Measurements from ENCODE around the gene ELF3. TPM values are rescaled to one million over a fixed set of nuclear protein-coding genes. Genes with fewer than 3 reads are reported as not detected.
A peak's percentile ranks its signal among the peaks of the same experiment; 100 is the strongest.

Gene ELF3
- total and polyA plus RNA-seq, 2 of the 13 experiments (the other 11 are each of a cell fraction or from before 2014, with no cell fraction given): 11.5 to 55.1 TPM

DNA sequence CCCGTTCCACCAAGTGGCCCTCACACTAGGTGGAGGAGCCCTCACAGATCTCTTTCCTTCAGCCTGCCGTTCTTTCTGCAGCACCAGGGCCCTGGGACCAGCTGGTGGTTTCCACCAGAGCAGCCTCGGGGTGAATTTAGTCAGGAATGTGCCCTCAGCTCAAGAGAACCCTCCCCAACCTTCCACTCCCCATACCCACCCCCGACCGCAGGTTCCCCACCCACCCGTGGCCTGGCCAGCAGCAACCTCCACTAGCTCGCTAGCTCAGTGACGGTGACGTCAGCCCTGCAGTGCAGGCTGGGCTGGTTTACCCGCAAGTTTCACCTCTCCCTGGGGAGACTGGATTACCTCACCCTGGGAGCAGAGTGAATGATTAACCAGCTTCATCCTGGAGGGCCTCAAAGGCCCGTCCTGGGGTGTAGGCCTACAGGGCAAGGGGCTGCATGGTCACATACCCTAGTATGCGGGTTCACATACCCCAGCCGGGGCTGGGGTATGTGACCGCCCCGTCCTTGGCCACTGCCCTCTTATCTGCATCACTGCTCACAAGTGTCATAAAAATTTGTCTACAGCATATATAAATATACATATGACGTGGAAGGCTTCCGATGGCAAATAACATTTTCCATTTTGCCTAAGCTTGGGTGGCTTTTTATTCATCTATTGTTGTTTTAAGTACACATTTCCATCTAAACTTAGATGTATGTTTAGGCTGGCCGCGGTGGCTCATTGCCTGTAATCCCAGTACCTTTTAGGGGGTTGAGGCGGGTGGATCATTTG, 24.5 kb downstream of the ELF3 start (continued):
- TF ChIP-seq, protein P1, sequence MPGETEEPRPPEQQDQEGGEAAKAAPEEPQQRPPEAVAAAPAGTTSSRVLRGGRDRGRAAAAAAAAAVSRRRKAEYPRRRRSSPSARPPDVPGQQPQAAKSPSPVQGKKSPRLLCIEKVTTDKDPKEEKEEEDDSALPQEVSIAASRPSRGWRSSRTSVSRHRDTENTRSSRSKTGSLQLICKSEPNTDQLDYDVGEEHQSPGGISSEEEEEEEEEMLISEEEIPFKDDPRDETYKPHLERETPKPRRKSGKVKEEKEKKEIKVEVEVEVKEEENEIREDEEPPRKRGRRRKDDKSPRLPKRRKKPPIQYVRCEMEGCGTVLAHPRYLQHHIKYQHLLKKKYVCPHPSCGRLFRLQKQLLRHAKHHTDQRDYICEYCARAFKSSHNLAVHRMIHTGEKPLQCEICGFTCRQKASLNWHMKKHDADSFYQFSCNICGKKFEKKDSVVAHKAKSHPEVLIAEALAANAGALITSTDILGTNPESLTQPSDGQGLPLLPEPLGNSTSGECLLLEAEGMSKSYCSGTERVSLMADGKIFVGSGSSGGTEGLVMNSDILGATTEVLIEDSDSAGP (CRISPR knock-in tag; IDR thresholded peaks at IDR 0.05; ENCODE audit: borderline replicate concordance): no peak
- TF ChIP-seq HDAC1 (CRISPR knock-in tag; IDR thresholded peaks at IDR 0.05) (peak; percentile 54; the same call in 1 of the 2 replicates), KDM5A (IDR thresholded peaks at IDR 0.05; ENCODE audit: borderline replicate concordance, low read length) (no peak), ZNF234 (CRISPR knock-in tag; conservative IDR thresholded peaks at IDR 0.05) (no peak), PHF21A (CRISPR knock-in tag; IDR thresholded peaks at IDR 0.05) (peak; percentile 74), ZSCAN12 (CRISPR knock-in tag; IDR thresholded peaks at IDR 0.05) (no peak), ZNF260 (CRISPR knock-in tag; IDR thresholded peaks at IDR 0.05; ENCODE audit: borderline replicate concordance, low read depth) (no peak), ZBTB7B (CRISPR knock-in tag; IDR thresholded peaks at IDR 0.05) (no peak; the same call in 1 of the 2 replicates), FOXC1 (CRISPR knock-in tag; IDR thresholded peaks at IDR 0.05; ENCODE audit: borderline replicate concordance) (0 out of 2 replicates have a peak, but pooled peaks have one; percentile 66), DPF2 (CRISPR knock-in tag; IDR thresholded peaks at IDR 0.05; ENCODE audit: borderline replicate concordance, low read depth) (peak; percentile 51; the same call in 1 of the 2 replicates), CBX2 (IDR thresholded peaks at IDR 0.05; ENCODE audit: low read depth, low read length) (no peak), CBX2 (CRISPR knock-in tag; IDR thresholded peaks at IDR 0.05; ENCODE audit: low read depth) (no peak), GFI1 (CRISPR knock-in tag; IDR thresholded peaks at IDR 0.05; ENCODE audit: borderline replicate concordance) (no peak), FOXA1 (IDR thresholded peaks at IDR 0.05) (no peak), FOXA1 (CRISPR knock-in tag; IDR thresholded peaks at IDR 0.05) (peak; percentile 26; the same call in 1 of the 2 replicates), ZNF383 (CRISPR knock-in tag; IDR thresholded peaks at IDR 0.05; ENCODE audit: borderline replicate concordance) (no peak), ELF4 (CRISPR knock-in tag; IDR thresholded peaks at IDR 0.05; ENCODE audit: borderline replicate concordance) (no peak), KDM5B (CRISPR knock-in tag; IDR thresholded peaks at IDR 0.05; ENCODE audit: borderline replicate concordance) (peak; percentile 43; the same call in 1 of the 2 replicates), KLF16 (CRISPR knock-in tag; IDR thresholded peaks at IDR 0.05) (peak in 1 of 2 experiments; percentile 63; a peak in 1 of 4 replicates), ETV6 (CRISPR knock-in tag; conservative IDR thresholded peaks at IDR 0.05) (no peak), ZNF749 (CRISPR knock-in tag; IDR thresholded peaks at IDR 0.05; ENCODE audit: borderline replicate concordance) (no peak), WIZ (CRISPR knock-in tag; IDR thresholded peaks at IDR 0.05) (no peak), ZNF879 (CRISPR knock-in tag; IDR thresholded peaks at IDR 0.05) (no peak)
- TF ChIP-seq, protein P2, sequence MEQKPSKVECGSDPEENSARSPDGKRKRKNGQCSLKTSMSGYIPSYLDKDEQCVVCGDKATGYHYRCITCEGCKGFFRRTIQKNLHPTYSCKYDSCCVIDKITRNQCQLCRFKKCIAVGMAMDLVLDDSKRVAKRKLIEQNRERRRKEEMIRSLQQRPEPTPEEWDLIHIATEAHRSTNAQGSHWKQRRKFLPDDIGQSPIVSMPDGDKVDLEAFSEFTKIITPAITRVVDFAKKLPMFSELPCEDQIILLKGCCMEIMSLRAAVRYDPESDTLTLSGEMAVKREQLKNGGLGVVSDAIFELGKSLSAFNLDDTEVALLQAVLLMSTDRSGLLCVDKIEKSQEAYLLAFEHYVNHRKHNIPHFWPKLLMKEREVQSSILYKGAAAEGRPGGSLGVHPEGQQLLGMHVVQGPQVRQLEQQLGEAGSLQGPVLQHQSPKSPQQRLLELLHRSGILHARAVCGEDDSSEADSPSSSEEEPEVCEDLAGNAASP (CRISPR knock-in tag; IDR thresholded peaks at IDR 0.05; ENCODE audit: borderline replicate concordance): peak; percentile 77; the same call in 1 of the 2 replicates
- TF ChIP-seq, protein P3, sequence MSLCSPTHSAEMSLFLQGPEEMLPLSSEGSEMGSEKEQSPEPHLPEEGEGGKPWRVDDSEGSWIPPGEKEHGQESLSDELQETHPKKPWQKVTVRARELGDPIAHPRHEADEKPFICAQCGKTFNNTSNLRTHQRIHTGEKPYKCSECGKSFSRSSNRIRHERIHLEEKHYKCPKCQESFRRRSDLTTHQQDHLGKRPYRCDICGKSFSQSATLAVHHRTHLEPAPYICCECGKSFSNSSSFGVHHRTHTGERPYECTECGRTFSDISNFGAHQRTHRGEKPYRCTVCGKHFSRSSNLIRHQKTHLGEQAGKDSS (CRISPR knock-in tag; IDR thresholded peaks at IDR 0.05; ENCODE audit: borderline replicate concordance, low read depth): peak; percentile 63; the same call in 1 of the 2 replicates
